HFF-Myc (cell line): ENCODE results near the gene HRAS.
A peak's percentile ranks its signal among the peaks of the same experiment; 100 is the strongest.

Source experiments
- DNase-seq: peaks from one replicate; pipeline ENCODE4 v3.0.0-alpha.2; 2011; ENCODE audit warnings: low read depth; ENCODE audit errors: extremely low read depth
- H3K4me3 ChIP-seq: replicated peaks from 2 replicates; pipeline ENCODE4 v1.5.1; 2011; ENCODE audit warnings: low read depth, mild to moderate bottlenecking, control low read depth, low read length
- TF ChIP-seq, protein P1 (sequence below): IDR thresholded peaks from 2 replicates; pipeline ENCODE4 v1.5.1; 2012; ENCODE audit warnings: mild to moderate bottlenecking, low read depth, low read length, control low read depth; ENCODE audit errors: missing control alignments

Gene HRAS

DNA sequence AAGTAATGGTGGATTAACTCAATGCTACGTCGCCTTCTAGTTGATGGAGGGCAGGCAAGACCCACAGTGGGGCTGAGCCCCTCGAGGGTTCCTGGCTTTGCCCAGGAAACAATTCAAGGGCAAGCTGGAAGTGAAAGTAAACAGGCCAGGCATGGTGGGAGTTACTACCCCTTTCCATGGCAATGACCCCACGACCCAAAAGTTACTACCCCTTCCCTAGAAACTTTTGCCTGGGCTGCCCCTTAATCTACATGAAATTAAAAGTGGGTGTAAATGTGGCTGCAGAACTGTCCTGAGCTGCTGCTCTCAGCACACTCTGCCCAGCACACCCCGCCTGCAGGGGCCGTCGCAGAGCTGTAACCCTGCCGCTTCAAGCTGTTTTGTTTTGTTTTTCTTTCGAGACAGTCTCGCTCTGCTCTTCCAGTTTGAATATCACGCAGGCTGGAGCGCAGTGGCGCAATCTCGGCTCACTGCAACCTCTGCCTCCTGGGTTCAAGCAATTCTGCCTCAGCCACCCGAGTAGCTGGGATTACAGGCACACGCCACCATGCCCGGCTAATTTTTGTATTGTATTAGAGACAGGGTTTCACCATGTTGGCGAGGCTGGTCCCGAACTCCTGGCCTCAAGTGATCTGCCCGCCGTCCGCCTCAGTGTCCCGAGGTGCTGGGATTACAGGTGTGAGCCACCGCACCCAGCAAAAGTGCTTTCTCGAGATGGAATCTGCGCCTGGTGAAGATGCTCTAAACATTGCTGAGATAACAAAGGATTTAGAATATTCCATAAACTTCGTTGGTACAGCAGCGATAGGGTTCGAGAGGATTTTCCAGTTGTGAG lies 22.4 kb downstream of the HRAS start:
- TF ChIP-seq, protein P1, sequence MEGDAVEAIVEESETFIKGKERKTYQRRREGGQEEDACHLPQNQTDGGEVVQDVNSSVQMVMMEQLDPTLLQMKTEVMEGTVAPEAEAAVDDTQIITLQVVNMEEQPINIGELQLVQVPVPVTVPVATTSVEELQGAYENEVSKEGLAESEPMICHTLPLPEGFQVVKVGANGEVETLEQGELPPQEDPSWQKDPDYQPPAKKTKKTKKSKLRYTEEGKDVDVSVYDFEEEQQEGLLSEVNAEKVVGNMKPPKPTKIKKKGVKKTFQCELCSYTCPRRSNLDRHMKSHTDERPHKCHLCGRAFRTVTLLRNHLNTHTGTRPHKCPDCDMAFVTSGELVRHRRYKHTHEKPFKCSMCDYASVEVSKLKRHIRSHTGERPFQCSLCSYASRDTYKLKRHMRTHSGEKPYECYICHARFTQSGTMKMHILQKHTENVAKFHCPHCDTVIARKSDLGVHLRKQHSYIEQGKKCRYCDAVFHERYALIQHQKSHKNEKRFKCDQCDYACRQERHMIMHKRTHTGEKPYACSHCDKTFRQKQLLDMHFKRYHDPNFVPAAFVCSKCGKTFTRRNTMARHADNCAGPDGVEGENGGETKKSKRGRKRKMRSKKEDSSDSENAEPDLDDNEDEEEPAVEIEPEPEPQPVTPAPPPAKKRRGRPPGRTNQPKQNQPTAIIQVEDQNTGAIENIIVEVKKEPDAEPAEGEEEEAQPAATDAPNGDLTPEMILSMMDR = no peak
- no peak for DNase-seq
- no peak overlapping the region for H3K4me3 ChIP-seq

DNA sequence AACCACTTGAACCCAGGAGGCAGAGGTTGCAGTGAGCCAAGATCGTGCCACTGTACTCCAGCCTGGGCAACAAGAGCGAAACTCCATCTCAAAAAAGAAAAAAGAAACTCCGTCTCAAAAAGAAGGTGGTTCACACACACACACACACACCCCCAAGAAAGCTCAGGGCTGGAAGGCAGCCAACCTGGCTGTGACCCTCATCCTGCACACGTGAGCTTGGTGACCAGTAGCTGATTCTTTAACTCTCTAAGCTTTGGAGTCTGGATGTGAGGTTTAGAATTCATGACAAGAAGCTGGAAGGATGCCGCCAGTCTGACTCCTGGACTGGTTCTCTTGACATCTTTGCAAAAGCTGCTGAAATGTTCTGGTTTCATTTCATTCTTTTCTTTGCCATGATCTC lies 26.4 kb downstream of the HRAS start:
- TF ChIP-seq, protein P1 = no peak
- no peak overlapping the region for H3K4me3 ChIP-seq
- no peak for DNase-seq

DNA sequence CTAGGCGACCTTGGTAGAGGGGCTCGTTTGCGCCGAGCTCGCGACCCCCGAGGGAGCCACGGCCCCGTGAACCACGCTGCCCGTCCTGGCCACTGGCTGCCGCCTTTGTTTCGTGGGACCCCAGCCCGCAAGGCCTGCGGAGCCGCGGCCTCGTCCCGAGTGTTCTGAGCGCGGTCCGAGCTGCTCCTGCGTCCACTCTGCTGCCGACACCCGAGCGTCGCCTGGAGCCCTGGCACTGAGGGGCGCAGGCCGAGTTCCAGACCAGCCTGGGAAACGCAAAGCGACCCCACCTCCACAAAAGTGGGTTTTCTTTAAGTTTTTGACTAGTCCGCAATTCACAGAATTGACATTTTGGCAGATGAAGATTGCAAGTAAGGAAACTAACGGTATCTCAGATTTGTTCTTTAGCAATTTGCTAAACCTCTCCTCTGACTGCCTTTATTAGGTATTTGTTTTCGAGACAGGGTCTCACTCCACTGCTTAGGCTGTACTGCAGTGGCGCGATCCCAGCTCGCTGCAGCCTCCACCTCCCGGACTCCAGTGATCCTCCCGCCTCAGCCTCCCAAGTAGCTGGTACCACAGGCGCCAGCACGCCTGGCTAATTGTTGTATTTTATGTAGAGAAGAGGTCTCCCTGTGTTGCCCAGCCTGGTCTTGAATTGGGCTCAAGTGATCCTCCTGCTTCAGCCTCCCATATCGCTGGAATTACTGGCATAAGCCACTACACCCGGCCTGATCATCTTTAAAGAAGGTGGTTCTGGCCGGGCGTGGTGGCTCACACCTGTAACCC lies 27.5 kb downstream of the HRAS start:
- H3K4me3 ChIP-seq = peak overlapping the region; percentile 83
- DNase-seq = no peak
- TF ChIP-seq, protein P1 = no peak

DNA sequence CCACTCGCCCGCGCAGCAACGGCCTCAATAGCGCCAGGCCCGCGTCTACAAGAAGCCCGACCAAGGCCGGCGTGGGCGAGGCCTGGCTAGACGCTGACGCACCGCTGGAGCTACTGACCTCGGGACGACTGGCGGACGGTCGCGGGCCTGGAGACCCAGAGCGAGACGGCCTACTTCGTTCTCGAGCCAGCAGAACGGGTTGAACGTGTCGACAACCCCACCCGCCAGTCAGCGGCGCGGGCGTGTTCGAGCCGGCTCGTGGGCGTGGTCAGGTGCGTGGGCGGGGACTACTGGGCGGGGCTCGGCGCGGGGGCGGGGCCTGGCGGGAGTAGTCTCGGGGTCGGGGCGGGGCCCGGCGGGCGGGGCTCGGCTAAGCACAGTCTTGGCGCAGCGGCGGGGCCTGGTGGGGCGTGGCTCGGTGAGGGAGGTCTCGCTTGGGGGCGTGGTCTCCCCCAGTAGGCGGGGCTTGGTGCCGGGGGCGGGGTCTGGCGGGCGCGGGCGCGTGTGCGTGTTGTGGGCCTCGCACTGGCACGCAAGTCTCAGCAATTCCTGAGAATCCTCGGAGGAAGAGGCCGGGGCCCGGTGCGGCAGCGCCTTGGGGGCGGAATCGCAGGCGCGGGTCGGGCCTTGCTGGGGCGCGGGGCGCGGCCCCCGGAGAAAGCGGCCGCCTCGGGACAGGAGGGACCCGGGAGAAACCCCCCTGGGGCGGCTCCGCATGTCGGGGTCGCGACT lies 28.2 kb downstream of the HRAS start, which contains the start of gene RNH1:
TSS of gene RNH1 (minus strand) at position 248 of the 732 bp plus-strand sequence. CDS start 5,080 bp downstream, outside the sequence.
- TF ChIP-seq, protein P1 = no peak
- H3K4me3 ChIP-seq = peak within 1 kb of the TSS; percentile 83
- DNase-seq = peak; percentile 59

DNA sequence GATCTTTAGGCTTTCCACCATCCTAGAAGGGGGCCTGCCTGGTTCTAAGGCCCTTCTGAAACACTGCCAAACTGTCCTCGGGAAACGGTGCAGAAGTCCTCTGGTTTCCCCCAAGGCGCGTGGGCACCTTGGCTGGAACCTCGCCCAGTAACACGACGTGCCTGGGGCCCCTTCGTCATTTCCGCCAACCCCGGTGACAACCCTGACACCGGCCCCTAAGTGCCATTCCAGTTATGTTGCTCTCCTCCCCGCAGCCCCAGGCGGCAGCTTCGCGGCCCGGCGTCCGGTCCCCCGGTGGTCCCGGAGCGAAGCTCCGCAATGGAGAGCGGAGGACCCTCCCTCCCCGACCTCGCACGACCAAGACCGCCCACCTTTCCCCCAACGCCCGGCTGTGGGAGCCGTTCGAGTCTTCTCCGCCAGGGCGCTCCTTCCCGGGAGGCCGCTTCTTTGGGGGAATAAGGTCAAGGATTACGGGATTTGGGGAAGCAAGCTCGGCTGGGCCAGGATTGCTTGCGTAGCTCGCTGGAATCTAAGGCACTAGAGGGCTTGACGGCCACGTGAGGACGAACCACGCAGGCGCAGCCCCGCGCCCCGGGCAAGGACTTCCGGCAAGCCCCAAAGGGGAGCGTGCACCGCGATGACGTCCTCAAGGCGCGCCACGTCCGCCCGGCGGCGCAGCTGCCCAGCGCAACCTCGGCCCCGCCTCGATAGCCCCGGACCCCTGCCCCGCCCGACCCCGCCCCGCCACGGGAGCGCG lies 29.0 kb downstream of the HRAS start:
- DNase-seq = peak; percentile 91
- TF ChIP-seq, protein P1 = no peak
- H3K4me3 ChIP-seq = peak overlapping the region; percentile 83

DNA sequence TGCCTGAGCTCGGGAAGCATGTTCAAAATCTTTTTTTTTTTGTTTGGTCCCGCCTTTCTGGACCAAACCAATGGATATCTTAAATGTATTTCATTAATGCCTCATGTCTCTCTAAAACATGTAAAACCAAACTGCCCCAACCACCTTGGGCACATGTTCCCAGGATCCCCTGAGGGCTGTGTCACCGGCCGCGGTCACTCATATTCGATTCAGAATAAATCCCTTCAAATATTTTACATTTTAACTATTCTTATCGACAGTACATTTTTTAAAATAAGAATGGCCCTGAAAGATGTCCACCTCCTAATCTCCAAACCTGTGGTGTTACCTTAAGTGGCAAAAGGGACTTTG lies 30.4 kb downstream of the HRAS start:
- no peak for DNase-seq
- H3K4me3 ChIP-seq = peak overlapping the region; percentile 83
- TF ChIP-seq, protein P1 = no peak
